Pancreas (tissue), 10 donors: ENCODE data around the gene ATP8A2. TPM values are rescaled to one million over a fixed set of nuclear protein-coding genes. Genes with fewer than 3 reads are reported as not detected.

ENCODE experiments used
- ATAC-seq, 4 donors: fragments of 200-7000 bp; cut with Tn5 transposase; one replicate each; pipeline versions ENCODE4 v1.8.0 to v1.9.1; 2020; ENCODE audit warnings: mild to moderate bottlenecking in 4 of 4, moderate library complexity in 4 of 4
- DNase-seq, 6 donors: peaks; one replicate each; pipeline ENCODE4 v3.0.0-alpha.2; 2020
- FAIRE-seq: peaks from 2 replicates; lab custom pipeline; 2012; peaks lifted over from hg19 to GRCh38; lab: Jason Lieb, UNC
- H3K27ac ChIP-seq, 4 donors: fragments of 200-600 bp; sonication (generic); 1 replicate in 3 of 4; 2 replicates in 1 of 4; pipeline versions ENCODE4 v1.5.0 to v1.8.0; 2020
- H3K27me3 ChIP-seq, 4 donors: fragments of 200-600 bp; one replicate each; pipeline ENCODE4 v1.8.0; 2021
- H3K36me3 ChIP-seq, 3 donors: fragments of 200-600 bp; sonication (generic) in 1 of 3; one replicate each; pipeline versions ENCODE4 v1.5.0 to v1.8.0; 2020 to 2021
- H3K4me1 ChIP-seq, 3 donors: fragments of 200-600 bp; one replicate each; pipeline ENCODE4 v1.8.0; 2021
- H3K4me3 ChIP-seq, 4 donors: fragments of 200-600 bp; sonication (generic) in 2 of 4; one replicate each; pipeline versions ENCODE4 v1.5.0 to v1.8.0; 2020 to 2021
- H3K9me3 ChIP-seq, 4 donors: fragments of 200-600 bp; one replicate each; pipeline ENCODE4 v1.8.0; 2021
- CTCF ChIP-seq, 4 donors: fragments of 200-600 bp; sonication (generic) in 3 of 4; IDR thresholded peaks; one replicate each; pipeline versions ENCODE4 v1.5.0 to v1.8.0; 2021; ENCODE audit warnings: antibody characterized with exemption in 4 of 4
- WGBS, 2 donors: extraction: QIAGEN DNeasy Blood & Tissue Kit; methylation state at CpG; one replicate each; pipeline ENCODE4 v1.1.7; 2013; 5-methylcytosine and 5-hydroxymethylcytosine counted together
- intact Hi-C, 3 donors: fragments of 100-400 bp; cut with DNase I; formaldehyde crosslinking; loops; one replicate each; pipeline versions ENCODE4 v1.11.1 to v1.14.2; 2022
- polyA plus RNA-seq, 2 donors: library from polyadenylated mRNA; stranded (reverse); fragments of 200-250 nt; gene quantifications; one replicate each; pipeline ENCODE4 v1.2.3, GENCODE V29; 2013
- total RNA-seq, 6 donors: library from RNA; stranded (reverse); fragmentation: NEBNext Ultra II Directional in 4 of 6; extraction: Animal tissue kit (Norgen Biotek cat#: 25700) in 4 of 6; gene quantifications; one replicate each; pipeline versions ENCODE4 v1.2.1 to v1.2.4, GENCODE V29; 2021 to 2023
- donor health status: healthy with polysubstance abuse.
- donor health status: DM: no; HTN: no; CAD: no; lungs with moderate emphysema.
- donor health status: DM: no; HTN: no; CAD: no.
- donor health status: control.
- donor health status: control.
- donor health status: Bipolar disorder and iron deficiency.
- donor health status: DM: yes; HTN: yes; CAD: no.
- donor health status: DM: no; HTN: no; CAD: no.
- donor health status: DM: no; HTN: no; CAD: no.
- donor health status: DM: yes; HTN: yes; CAD: no.

The ATP8A2 gene
- total and polyA plus RNA-seq, 8 donors, result 0.04 to 0.28 (median 0.14) TPM

DNA sequence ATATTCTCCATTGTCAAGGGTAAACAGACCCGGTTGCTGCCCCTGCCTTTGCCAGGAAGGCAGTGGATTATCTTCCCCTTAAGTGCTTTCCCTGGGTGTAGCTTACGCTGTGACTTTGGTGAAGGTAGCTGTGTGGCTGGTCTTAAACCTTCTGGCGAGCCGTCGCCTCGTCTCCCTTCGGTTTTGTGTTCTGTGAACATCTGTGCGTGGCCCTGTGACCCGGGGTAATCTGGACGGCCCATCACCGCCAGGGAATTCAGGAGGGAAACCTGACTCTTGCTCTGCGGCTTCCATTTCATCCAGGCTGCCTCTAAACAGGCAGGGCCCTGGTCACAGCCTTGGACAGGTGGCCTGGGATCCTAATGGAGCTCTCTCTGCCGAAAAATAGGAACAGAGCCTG lies 601.3 kb downstream of the ATP8A2 start:
- FAIRE-seq, result no peak
- peaks cover 0 to 5% (median 0%) of the 10 kb centered on the region in 4 donors for H3K27me3 ChIP-seq
- no peaks in the 10 kb centered on the region for H3K36me3 ChIP-seq
- no peak overlapping the region for H3K27ac ChIP-seq
- H3K9me3 ChIP-seq, result no peaks in the 10 kb centered on the region
- WGBS, 2 donors, result 62 to 72% methylated on average over 13 of the region's 13 CpGs
- DNase-seq, result no peak
- intact Hi-C loops, result no loop called here
- H3K4me1 ChIP-seq, result no peaks in the 10 kb centered on the region
- H3K4me3 ChIP-seq, result no peak overlapping the region
- TF ChIP-seq CTCF (IDR thresholded peaks at IDR 0.05), result no peak
- no peak for ATAC-seq

GRCh38 chr13:25973576-25973975 lies 601.8 kb downstream of the ATP8A2 start:
- ATAC-seq, result no peak
- TF ChIP-seq CTCF (IDR thresholded peaks at IDR 0.05), result no peak
- Histone ChIP-seq H3K36me3 (no peaks in the 10 kb centered on the region), H3K9me3 (no peaks in the 10 kb centered on the region), H3K4me3 (no peak overlapping the region), H3K4me1 (no peaks in the 10 kb centered on the region), H3K27ac (no peak overlapping the region), H3K27me3 (peaks cover 0 to 5% (median 0%) of the 10 kb centered on the region in 4 donors)
- no peak for FAIRE-seq
- intact Hi-C loops, result no loop called here
- DNase-seq, result no peak
- WGBS, 2 donors, result 59 to 72% methylated on average over 7 of the region's 7 CpGs

- Histone ChIP-seq H3K4me1 (no peaks in the 10 kb centered on the region), H3K27ac (peak overlapping the region in 3 of 4 donors; percentile 27 to 47 (median 34)), H3K27me3 (peaks cover 0 to 5% (median 0%) of the 10 kb centered on the region in 4 donors), H3K9me3 (no peaks in the 10 kb centered on the region), H3K4me3 (peak overlapping the region in 1 of 4 donors; percentile 11), H3K36me3 (no peaks in the 10 kb centered on the region)
- ATAC-seq, result peak; percentile 74 to 88 (median 80)
- DNase-seq, result peak in 2 of 6 donors; percentile 20 to 24
- 10 to 13% methylated on average over 10 of the region's 10 CpGs for WGBS, 2 donors
- intact Hi-C loops, result no loop called here
- TF ChIP-seq CTCF (IDR thresholded peaks at IDR 0.05), result no peak
- no peak for FAIRE-seq
Measured at GRCh38 chr13:25977216-25977615, 605.4 kb downstream of the ATP8A2 start.

DNA sequence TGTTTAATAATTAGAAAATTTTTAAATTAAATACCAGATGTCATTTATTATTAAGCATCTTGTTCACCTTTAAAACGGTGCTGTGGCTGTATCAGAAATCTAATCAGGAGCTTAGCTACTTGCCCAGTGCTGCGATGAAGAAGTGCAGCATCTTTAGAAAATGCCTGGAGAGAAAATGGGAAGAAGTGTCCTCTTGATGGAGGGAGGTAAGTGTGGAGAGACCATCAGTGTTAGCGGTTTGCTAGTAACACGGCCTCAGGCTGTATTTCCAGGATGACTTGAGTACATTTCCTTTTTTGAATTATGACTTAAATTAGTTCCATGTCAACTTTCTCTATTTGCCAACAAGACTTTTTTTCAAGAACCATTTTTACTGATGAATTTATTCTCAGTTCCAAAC lies 605.9 kb downstream of the ATP8A2 start:
- no peak for TF ChIP-seq CTCF (IDR thresholded peaks at IDR 0.05)
- Histone ChIP-seq H3K4me1 (no peaks in the 10 kb centered on the region), H3K27ac (peak overlapping the region in 1 of 4 donors; percentile 34), H3K27me3 (peaks cover 0 to 5% (median 0%) of the 10 kb centered on the region in 4 donors), H3K4me3 (no peak overlapping the region), H3K36me3 (no peaks in the 10 kb centered on the region), H3K9me3 (no peaks in the 10 kb centered on the region)
- WGBS, 2 donors, result 31 to 39% methylated on average over 4 of the region's 4 CpGs
- ATAC-seq (peak in 1 of 4 donors; percentile 8), FAIRE-seq (no peak), DNase-seq (no peak)
- intact Hi-C loops, result no loop called here

- TF ChIP-seq CTCF (IDR thresholded peaks at IDR 0.05), result no peak
- no peak for DNase-seq
- 84 to 89% methylated on average over 2 of the region's 2 CpGs for WGBS, 2 donors
- no peaks in the 10 kb centered on the region for H3K4me1 ChIP-seq
- intact Hi-C loops, result no loop called here
- no peaks in the 10 kb centered on the region for H3K9me3 ChIP-seq
- FAIRE-seq, result no peak
- H3K4me3 ChIP-seq, result no peak overlapping the region
- peak overlapping the region in 3 of 4 donors; percentile 16 to 39 (median 26) for H3K27ac ChIP-seq
- no peak for ATAC-seq
- H3K27me3 ChIP-seq, result no peaks in the 10 kb centered on the region
- H3K36me3 ChIP-seq, result no peaks in the 10 kb centered on the region
Measured at GRCh38 chr13:25978961-25979360, 607.2 kb downstream of the ATP8A2 start.
